ENCODE results near the gene EPB41L4B.

The EPB41L4B gene

GRCh38 chr9:109191746-109192145 is 129.1 kb downstream of the EPB41L4B start:
- DNase-seq, result no peak

GRCh38 chr9:109190151-109190550 is 130.7 kb downstream of the EPB41L4B start:
- no peak for DNase-seq

DNA sequence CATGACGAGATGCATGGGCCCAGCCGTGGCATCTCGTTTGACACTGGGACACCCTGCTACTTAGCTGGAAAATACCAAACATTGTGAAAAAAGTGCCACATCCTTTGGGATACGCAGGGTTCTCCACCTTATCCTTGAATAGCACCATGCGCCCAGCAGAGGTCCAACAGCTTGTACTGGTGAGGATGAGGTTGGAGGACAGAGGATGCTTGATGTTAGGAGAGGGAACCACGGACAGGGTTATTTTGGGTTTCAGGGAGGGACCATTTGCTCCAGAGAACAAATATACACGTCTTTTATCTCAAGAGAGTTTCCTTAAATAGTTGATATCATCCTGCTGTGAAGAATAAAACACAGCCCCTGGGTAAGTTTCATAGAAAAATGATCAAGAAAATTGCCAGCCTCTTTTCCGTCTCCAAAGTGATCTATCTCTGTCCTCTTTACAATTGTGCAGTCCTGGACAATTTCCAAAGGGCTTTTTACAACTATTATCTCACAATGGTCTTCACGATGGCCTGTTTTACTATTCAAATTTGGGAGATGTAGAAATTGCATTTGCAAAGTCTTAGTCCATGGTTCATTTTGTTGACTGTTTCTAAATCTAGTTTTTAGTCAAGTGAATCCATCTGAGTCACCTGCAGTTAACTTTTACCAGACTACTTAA is 133.9 kb downstream of the EPB41L4B start:
- DNase-seq, result peak; percentile 58

GRCh38 chr9:109182940-109183798 is 137.7 kb downstream of the EPB41L4B start:
- peak; percentile 40 for DNase-seq

DNA sequence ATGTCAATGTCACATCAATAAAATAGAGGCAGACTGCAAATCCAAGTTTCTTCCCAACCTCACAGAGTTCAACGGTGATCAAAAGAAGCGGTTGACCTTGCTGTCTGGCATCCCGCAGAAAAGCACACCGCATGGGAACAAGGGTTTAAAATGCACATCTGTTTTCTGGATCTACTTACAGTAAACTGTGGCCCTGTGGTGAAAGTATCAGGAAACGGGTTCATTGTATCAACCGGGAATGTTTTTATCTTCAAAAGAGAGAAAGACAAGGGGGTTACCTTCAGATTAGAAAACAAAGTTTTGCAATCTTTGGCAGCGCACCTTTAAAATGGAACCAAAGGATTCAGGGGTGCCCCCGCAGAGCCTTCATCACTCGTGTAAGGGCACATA is 138.3 kb downstream of the EPB41L4B start:
- DNase-seq, result no peak

- DNase-seq, result no peak
Measured at GRCh38 chr9:109181284-109181683, 139.6 kb downstream of the EPB41L4B start.

GRCh38 chr9:109179801-109180523 is 140.9 kb downstream of the EPB41L4B start:
- no peak for DNase-seq

- no peak for DNase-seq
Measured at GRCh38 chr9:109176963-109177362, 143.9 kb downstream of the EPB41L4B start.

- no peak for DNase-seq
Measured at GRCh38 chr9:109176386-109176785, 144.5 kb downstream of the EPB41L4B start.

DNA sequence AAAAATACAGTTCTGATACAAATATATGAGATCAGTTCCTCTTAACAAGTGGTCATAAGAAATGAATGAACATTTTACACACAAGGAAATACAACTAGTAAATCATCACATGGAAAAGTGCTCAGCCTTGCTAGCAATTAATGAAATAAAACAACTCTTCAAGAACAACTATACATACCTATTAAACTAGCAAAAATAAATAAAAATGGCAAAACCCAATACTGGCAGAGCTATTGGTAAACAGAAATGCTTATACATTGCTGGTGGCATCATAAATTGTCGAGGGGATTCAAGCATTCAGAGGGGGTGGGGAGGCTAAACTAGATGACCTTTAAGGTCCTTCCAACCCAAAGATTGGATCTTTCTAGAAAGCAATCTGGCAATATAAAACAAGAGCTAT is 147.9 kb downstream of the EPB41L4B start:
- DNase-seq, result no peak

- DNase-seq, result no peak
Measured at GRCh38 chr9:109171926-109172325, 148.9 kb downstream of the EPB41L4B start.

DNA sequence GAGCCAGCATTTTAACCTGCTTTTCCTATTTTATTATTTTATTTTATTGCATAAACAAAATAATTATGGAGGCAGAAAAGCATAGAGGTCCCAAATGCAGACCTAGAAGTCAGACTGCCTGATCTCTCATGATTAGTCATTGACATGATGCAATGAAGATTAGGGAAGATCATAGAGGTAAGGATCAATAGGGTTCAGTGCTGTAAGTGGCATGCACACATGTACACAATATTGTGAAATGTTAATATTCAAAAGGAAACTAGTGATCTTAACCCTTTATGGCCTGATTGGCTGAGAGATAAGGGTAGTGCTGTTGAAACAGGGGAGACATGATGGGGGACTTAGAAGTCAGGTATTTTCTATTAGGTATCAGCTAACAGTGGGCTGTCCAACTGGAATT is 152.7 kb downstream of the EPB41L4B start:
- no peak for DNase-seq

GRCh38 chr9:109167716-109168115 is 153.1 kb downstream of the EPB41L4B start:
- DNase-seq, result no peak

GRCh38 chr9:109166771-109167601 is 153.9 kb downstream of the EPB41L4B start, which contains the start of gene FRRS1L:
Gene FRRS1L, minus strand, starts transcription at chr9:109167249. Its CDS starts 111 bp downstream, at chr9:109167138.
- peak; percentile 27 for DNase-seq

DNA sequence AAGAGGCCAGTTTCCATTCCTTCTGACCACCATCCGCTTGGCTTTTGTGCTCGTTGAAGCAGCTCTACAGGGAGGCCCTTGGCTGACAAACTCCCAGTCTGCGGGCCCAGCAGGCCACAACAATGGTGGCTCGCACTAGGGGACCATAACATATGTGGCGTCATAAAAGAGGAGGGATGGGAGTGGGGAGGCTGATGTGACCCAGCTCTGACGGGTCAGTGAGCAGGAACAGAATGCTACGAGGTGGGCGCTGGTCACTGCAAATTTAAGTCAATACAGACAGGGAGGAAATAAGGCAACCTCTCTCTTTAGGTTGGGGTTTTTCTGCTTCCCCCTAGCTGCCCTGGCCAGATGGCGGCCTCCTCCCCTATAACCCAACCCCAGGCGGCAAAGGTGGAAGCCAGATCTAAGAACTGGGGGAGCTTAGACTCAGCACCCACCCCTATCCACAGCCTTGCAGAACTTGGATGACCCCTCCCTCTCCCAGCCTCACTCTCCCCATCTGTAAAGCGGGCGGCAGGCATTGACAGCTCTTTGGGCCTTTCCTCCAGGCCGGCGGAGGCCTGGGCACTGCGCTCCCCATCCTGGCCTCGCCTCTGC is 154.6 kb downstream of the EPB41L4B start:
- DNase-seq, result no peak

DNA sequence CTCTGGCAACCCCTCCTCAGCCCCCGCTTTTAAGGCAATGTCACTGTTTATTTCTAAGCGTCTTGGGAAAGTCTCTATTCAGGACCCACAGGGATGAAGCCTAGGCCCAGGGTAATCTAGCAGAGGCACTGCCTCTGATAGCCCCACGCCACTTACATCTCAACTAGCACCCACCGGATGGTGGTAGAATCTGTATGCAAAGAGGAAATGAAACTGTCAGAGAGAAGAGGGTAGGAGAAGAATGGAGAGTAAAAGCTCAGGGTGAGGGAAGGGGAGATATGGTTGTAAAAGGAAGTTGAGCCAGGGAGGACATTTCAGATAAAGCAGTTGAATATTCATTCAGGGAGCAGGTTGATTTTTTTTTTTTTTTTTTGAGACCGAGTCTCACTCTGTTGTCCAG is 156.8 kb downstream of the EPB41L4B start:
- no peak for DNase-seq

DNA sequence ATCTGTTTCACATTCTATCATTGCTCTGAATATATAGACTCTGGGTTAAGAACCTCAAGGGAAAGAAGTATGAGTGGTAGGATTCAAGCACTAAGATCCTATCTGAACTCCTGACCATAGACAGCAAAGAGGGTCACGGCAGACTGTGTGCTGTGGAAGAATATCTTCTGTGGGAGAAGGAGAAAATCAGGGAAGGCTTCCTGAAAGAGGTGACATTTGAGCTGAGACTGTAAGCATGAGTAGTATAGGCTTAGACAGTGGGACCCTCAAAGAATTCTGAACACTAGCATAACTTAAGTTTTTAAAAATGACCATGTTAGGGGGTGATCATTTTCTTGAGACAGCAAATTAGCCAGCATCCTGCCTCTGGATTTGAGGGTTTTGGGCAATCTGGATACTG is 157.7 kb downstream of the EPB41L4B start:
- no peak for DNase-seq

DNA sequence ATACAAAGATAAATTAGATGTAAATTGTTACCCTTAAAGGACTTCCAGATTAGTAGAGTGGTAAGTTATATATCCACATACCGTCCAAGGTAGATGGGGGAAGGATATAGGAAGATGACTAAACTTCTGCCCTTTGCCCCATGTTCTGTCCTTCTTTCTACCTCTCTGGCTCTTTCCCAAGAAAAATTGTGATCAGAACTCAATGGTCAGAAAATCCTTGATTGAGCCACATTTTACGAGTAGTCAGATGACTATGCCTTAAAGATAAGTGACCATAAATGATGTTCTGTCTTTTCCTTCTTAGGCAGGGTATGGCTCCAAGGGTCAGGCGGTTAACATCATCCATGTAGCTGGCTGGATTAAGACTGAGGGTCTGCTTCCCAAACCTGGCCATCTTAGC is 158.2 kb downstream of the EPB41L4B start:
- no peak for DNase-seq

GRCh38 chr9:109161471-109161870 is 159.4 kb downstream of the EPB41L4B start:
- DNase-seq, result no peak

- no peak for DNase-seq
Measured at GRCh38 chr9:109159583-109159982, 161.3 kb downstream of the EPB41L4B start.

DNA sequence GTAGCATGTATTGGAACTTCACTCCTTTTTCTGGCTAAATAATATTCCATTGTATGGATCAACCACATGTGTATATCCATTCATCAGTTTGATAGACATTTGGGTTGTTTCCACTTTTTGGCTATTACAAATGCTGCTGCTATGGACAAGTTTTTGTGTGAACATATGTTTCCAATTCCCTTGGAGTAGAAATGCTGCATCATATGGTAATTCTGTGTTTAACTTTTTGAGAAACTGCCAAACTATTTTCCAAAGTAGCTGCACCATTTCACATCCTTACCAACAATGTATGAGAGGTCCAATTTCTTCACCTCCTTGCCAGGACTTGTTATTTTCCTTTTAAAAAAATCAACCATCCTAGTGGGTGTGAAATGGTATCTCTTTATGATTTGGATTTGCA is 162.2 kb downstream of the EPB41L4B start:
- no peak for DNase-seq

DNA sequence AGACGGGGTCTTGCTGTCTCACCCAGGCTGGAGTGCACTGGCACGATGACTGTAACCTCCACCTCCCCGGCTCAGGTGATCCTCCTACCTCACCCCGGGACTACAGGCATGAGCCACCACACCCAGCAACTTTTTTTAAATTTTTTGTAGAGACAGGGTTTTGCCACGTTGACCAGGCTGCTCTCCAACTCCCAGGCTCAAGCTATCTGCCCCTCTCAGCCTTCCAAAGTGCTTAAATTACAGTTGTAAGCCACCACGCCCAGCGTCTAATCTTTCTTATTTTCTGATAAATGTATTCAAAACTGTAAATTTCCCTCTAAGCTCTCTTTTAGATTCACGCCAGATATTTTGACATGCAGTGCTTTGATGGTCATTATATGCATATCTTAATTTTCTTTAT is 164.2 kb downstream of the EPB41L4B start:
- no peak for DNase-seq
